Measurements from ENCODE around the gene ZBTB32.
"Not testable (repeated sequence)": the region's sequence is repeated elsewhere in the genome, so short reads cannot be mapped to it uniquely, and the experiment has no call there.

ZBTB32 gene

GRCh38 chr19:35704218-35704617 lies at the start of gene ZBTB32:
TSS of gene ZBTB32 (plus strand) at chr19:35704558. CDS start at chr19:35714627, 10,069 bp downstream.
- no peak within 1 kb of the TSS for H3K27ac ChIP-seq
- no peaks in the 10 kb centered on the region for H3K27me3 ChIP-seq (ENCODE audit: control insufficient read depth, insufficient read depth, low read length)
- no peak within 1 kb of the TSS for H3K4me3 ChIP-seq (ENCODE audit: low read depth, low read length)
- no peak within 1 kb of the TSS for H3K4me2 ChIP-seq (ENCODE audit: low read length)
- no peaks in the 10 kb centered on the region for H3K79me2 ChIP-seq
- H3K36me3 ChIP-seq (ENCODE audit: control insufficient read depth, insufficient read depth, low read length) = no peaks in the 10 kb centered on the region
- no peak for TF ChIP-seq CTCF (IDR thresholded peaks at IDR 0.05)
- no peaks in the 10 kb centered on the region for H3K9me3 ChIP-seq (ENCODE audit: control insufficient read depth, low read length)
- H2AFZ ChIP-seq = no peak within 1 kb of the TSS
- no peak within 1 kb of the TSS for H3K9ac ChIP-seq
- H3K4me1 ChIP-seq = no peaks in the 10 kb centered on the region

GRCh38 chr19:35654828-35655227 lies 49.5 kb upstream of the ZBTB32 start:
- not testable (repeated sequence) for H3K4me3 ChIP-seq (ENCODE audit: low read depth, low read length); H3K27me3 ChIP-seq (ENCODE audit: control insufficient read depth, insufficient read depth, low read length); H3K4me1 ChIP-seq; H3K79me2 ChIP-seq; H3K9me3 ChIP-seq (ENCODE audit: control insufficient read depth, low read length); H3K9ac ChIP-seq; H3K4me2 ChIP-seq (ENCODE audit: low read length); H2AFZ ChIP-seq; H3K36me3 ChIP-seq (ENCODE audit: control insufficient read depth, insufficient read depth, low read length); H3K27ac ChIP-seq

GRCh38 chr19:35655600-35655999 lies 48.8 kb upstream of the ZBTB32 start:
- Histone ChIP-seq H2AFZ (no peak overlapping the region), H3K36me3 (ENCODE audit: control insufficient read depth, insufficient read depth, low read length) (no peaks in the 10 kb centered on the region), H3K9ac (no peak overlapping the region), H3K4me2 (ENCODE audit: low read length) (no peak overlapping the region), H3K9me3 (ENCODE audit: control insufficient read depth, low read length) (no peaks in the 10 kb centered on the region), H3K4me1 (no peaks in the 10 kb centered on the region), H3K4me3 (ENCODE audit: low read depth, low read length) (no peak overlapping the region), H3K79me2 (no peaks in the 10 kb centered on the region), H3K27me3 (ENCODE audit: control insufficient read depth, insufficient read depth, low read length) (no peaks in the 10 kb centered on the region), H3K27ac (no peak overlapping the region)
- no peak for TF ChIP-seq CTCF (IDR thresholded peaks at IDR 0.05)

- Histone ChIP-seq H3K4me2 (ENCODE audit: low read length) (no peak overlapping the region), H3K9me3 (ENCODE audit: control insufficient read depth, low read length) (no peaks in the 10 kb centered on the region), H3K36me3 (ENCODE audit: control insufficient read depth, insufficient read depth, low read length) (no peaks in the 10 kb centered on the region), H3K4me3 (ENCODE audit: low read depth, low read length) (no peak overlapping the region), H3K9ac (no peak overlapping the region), H3K79me2 (no peaks in the 10 kb centered on the region), H2AFZ (no peak overlapping the region), H3K27me3 (ENCODE audit: control insufficient read depth, insufficient read depth, low read length) (no peaks in the 10 kb centered on the region), H3K27ac (no peak overlapping the region), H3K4me1 (no peaks in the 10 kb centered on the region)
- TF ChIP-seq CTCF (IDR thresholded peaks at IDR 0.05) = no peak
Observed at GRCh38 chr19:35656700-35657099, 47.7 kb upstream of the ZBTB32 start.

- H3K27ac ChIP-seq = no peak overlapping the region
- no peaks in the 10 kb centered on the region for H3K36me3 ChIP-seq (ENCODE audit: control insufficient read depth, insufficient read depth, low read length)
- no peak for TF ChIP-seq CTCF (IDR thresholded peaks at IDR 0.05)
- H2AFZ ChIP-seq = no peak overlapping the region
- H3K27me3 ChIP-seq (ENCODE audit: control insufficient read depth, insufficient read depth, low read length) = no peaks in the 10 kb centered on the region
- H3K79me2 ChIP-seq = no peaks in the 10 kb centered on the region
- H3K4me3 ChIP-seq (ENCODE audit: low read depth, low read length) = no peak overlapping the region
- no peak overlapping the region for H3K9ac ChIP-seq
- H3K4me1 ChIP-seq = no peaks in the 10 kb centered on the region
- no peak overlapping the region for H3K4me2 ChIP-seq (ENCODE audit: low read length)
- H3K9me3 ChIP-seq (ENCODE audit: control insufficient read depth, low read length) = no peaks in the 10 kb centered on the region
Observed at GRCh38 chr19:35657904-35658700, 46.3 kb upstream of the ZBTB32 start.
